Tibial nerve (tissue), 3 donors: Measurements from ENCODE around the gene BMPR1A.

ENCODE experiments used
- POLR2A ChIP-seq, 2 donors: fragments of 450-650 bp; IDR thresholded peaks; one replicate each; pipeline ENCODE4 v1.6.1; 2017; ENCODE audit warnings: antibody characterized with exemption in 2 of 2, mild to moderate bottlenecking in 2 of 2, moderate library complexity in 2 of 2
- TF ChIP-seq, protein P1 (sequence below), 5 experiments: fragments of 200-600 bp in 3 of 5; fragments of 450-650 bp in 2 of 5; sonication (generic) in 3 of 5; IDR thresholded peaks; one replicate each; pipeline ENCODE4 v1.5.1; 2016 to 2019; ENCODE audit warnings: antibody characterized with exemption in 5 of 5, mild to moderate bottlenecking in 3 of 5, moderate library complexity in 2 of 5

DNA sequence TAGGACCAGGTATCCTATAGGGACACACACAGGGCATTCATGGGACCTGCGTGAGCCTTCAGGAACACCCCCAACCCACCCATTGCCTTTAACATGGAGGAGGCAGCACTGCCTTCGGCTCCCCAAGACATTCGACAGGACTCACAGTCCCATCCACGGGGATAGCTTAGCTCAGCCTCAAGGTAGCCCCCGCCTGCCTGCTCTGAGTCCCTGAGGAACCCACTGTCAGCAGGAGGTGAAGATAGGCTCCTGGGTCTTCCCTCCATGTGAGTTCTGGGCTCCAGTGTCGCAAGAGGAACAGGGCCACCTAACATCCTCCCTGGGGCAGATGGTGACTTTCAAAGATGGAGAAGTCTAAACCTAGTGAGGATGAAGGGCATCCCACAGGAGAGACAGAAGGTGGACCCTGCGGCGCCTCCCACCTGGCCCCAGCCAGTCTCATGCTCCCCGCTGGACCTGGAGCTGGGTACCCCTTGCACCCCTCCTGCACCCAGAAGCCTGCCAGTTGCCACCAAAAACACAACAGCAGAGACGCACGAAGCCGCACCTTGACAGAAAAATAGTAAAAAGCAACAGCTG, 207.0 kb downstream of the BMPR1A start:
- TF ChIP-seq, protein P1, sequence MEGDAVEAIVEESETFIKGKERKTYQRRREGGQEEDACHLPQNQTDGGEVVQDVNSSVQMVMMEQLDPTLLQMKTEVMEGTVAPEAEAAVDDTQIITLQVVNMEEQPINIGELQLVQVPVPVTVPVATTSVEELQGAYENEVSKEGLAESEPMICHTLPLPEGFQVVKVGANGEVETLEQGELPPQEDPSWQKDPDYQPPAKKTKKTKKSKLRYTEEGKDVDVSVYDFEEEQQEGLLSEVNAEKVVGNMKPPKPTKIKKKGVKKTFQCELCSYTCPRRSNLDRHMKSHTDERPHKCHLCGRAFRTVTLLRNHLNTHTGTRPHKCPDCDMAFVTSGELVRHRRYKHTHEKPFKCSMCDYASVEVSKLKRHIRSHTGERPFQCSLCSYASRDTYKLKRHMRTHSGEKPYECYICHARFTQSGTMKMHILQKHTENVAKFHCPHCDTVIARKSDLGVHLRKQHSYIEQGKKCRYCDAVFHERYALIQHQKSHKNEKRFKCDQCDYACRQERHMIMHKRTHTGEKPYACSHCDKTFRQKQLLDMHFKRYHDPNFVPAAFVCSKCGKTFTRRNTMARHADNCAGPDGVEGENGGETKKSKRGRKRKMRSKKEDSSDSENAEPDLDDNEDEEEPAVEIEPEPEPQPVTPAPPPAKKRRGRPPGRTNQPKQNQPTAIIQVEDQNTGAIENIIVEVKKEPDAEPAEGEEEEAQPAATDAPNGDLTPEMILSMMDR (IDR thresholded peaks at IDR 0.05), result no peak
- TF ChIP-seq POLR2A (IDR thresholded peaks at IDR 0.05), result no peak
